H4 (cell line): ENCODE results near the gene CDYL2. TPM values are rescaled to one million over a fixed set of nuclear protein-coding genes. Genes with fewer than 3 reads are reported as not detected.
"Not testable (repeated sequence)": the region's sequence is repeated elsewhere in the genome, so short reads cannot be mapped to it uniquely, and the experiment has no call there.

Source experiments
- DNase-seq: peaks from one replicate; pipeline ENCODE4 v3.0.0-alpha.2; 2015; ENCODE audit warnings: low spot score
- total RNA-seq: library from RNA; depleted of rRNA; stranded (reverse); fragments of >200 nt; shearing (Covaris generic); gene quantifications from 2 replicates; pipeline ENCODE4 v1.2.3, GENCODE V29; 2014; rRNA removed

Gene CDYL2
- total RNA-seq, result 4.8 and 5.7 TPM in 2 replicates

- DNase-seq, result no peak
These were observed at the start of gene CDYL2 for GRCh38 chr16:80804526-80805383. TSS of gene CDYL2 (minus strand) at chr16:80804598. CDS start at chr16:80804173, 425 bp downstream.

GRCh38 chr16:80852261-80852872 lies 48.0 kb upstream of the CDYL2 start:
- peak; percentile 43 for DNase-seq

- DNase-seq, result no peak
These were observed 47.4 kb upstream of the CDYL2 start for GRCh38 chr16:80851831-80852230.

- DNase-seq, result no peak
These were observed 46.4 kb upstream of the CDYL2 start for GRCh38 chr16:80850757-80851156.

- no peak for DNase-seq
These were observed 44.5 kb upstream of the CDYL2 start for GRCh38 chr16:80848862-80849261.

- DNase-seq, result no peak
These were observed 42.3 kb upstream of the CDYL2 start for GRCh38 chr16:80846680-80847079.

- DNase-seq, result no peak
These were observed 41.9 kb upstream of the CDYL2 start for GRCh38 chr16:80846275-80846674.

GRCh38 chr16:80844395-80844794 lies 40.0 kb upstream of the CDYL2 start:
- no peak for DNase-seq

- no peak for DNase-seq
These were observed 36.8 kb upstream of the CDYL2 start for GRCh38 chr16:80841231-80841630.

GRCh38 chr16:80837533-80838147 lies 33.2 kb upstream of the CDYL2 start:
- peak; percentile 5 for DNase-seq

GRCh38 chr16:80836846-80837245 lies 32.4 kb upstream of the CDYL2 start:
- DNase-seq, result no peak

- no peak for DNase-seq
These were observed 31.8 kb upstream of the CDYL2 start for GRCh38 chr16:80836202-80836601.

- DNase-seq, result no peak
These were observed 26.6 kb upstream of the CDYL2 start for GRCh38 chr16:80831039-80831438.

GRCh38 chr16:80828495-80828894 lies 24.1 kb upstream of the CDYL2 start:
- no peak for DNase-seq

GRCh38 chr16:80827007-80827406 lies 22.6 kb upstream of the CDYL2 start:
- no peak for DNase-seq

- no peak for DNase-seq
These were observed 21.0 kb upstream of the CDYL2 start for GRCh38 chr16:80825365-80825758.

GRCh38 chr16:80824623-80825364 lies 20.4 kb upstream of the CDYL2 start:
- peak; percentile 62 for DNase-seq

- DNase-seq, result no peak
These were observed 15.6 kb upstream of the CDYL2 start for GRCh38 chr16:80819988-80820387.

GRCh38 chr16:80816356-80816755 lies 12.0 kb upstream of the CDYL2 start:
- no peak for DNase-seq

GRCh38 chr16:80815278-80815677 lies 10.9 kb upstream of the CDYL2 start:
- DNase-seq, result not testable (repeated sequence)

GRCh38 chr16:80812593-80812992 lies 8.2 kb upstream of the CDYL2 start:
- no peak for DNase-seq

GRCh38 chr16:80809366-80809765 lies 5.0 kb upstream of the CDYL2 start:
- no peak for DNase-seq
